Activated naive CD8-positive, alpha-beta T cell treated with anti-CD3 and anti-CD28 coated beads, Interleukin-2, amount 50 U/mL, for 24 hours (primary cell): ENCODE measurements around the gene PPARA.
"Not testable (repeated sequence)": the region's sequence is repeated elsewhere in the genome, so short reads cannot be mapped to it uniquely, and the experiment has no call there.

Experiments used
- ATAC-seq: fragments of 150-1000 bp; cut with Tn5 transposase; one replicate; pipeline ENCODE4 v1.10.0; 2021
- DNase-seq: peaks from one replicate; pipeline ENCODE4 v3.0.0; 2021
- H3K27ac Mint-ChIP-seq: one replicate; pipeline ENCODE4 v1.8.0; 2021; ENCODE audit warnings: mild to moderate bottlenecking, mixed read lengths
- H3K27me3 Mint-ChIP-seq: one replicate; pipeline ENCODE4 v1.8.0; 2021; ENCODE audit warnings: mixed read lengths
- H3K36me3 Mint-ChIP-seq: one replicate; pipeline ENCODE4 v1.8.0; 2021; ENCODE audit warnings: low read depth, mixed read lengths
- H3K4me1 Mint-ChIP-seq: one replicate; pipeline ENCODE4 v1.8.0; 2021; ENCODE audit warnings: mixed read lengths
- H3K4me3 Mint-ChIP-seq: one replicate; pipeline ENCODE4 v1.8.0; 2021; ENCODE audit warnings: mild to moderate bottlenecking, moderate library complexity, mixed read lengths
- H3K9me3 Mint-ChIP-seq: one replicate; pipeline ENCODE4 v1.8.0; 2021; ENCODE audit warnings: mixed read lengths

Gene PPARA

DNA sequence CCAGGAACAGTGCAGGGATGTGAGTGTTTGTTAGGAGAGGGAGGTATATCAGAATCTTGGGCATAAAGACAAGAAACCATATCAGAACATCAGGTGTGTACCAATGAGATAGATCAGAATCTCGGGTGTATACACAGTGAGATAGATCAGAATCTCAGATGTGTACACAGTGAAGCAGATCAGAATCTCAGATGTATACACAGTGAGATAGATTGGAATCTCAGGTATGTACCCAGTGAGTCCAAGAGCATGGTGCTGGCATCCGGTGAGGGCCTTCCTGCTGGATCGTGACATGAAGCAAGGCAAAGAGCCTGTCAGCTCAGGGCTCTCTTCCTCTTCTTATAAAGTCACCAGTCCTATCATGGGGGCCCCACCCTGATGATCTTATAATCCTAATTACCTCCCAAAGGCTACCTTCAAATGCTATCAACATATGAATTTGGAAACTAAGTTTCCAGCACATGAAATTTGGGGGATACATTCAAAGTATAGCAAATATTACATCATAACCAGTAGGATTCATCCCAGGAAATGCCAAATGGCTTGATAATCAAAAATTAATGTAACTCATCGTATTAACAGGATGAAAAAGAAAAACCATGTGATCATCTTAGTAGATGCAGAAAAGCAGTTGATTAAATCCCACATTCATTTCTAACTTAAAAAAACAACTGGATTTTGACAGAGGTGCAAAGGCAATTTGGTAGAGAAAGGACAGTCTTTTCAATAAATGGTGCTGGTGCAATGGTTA is 28.6 kb downstream of the PPARA start:
- Mint-ChIP-seq H3K9me3 (peaks cover 23% of the 10 kb centered on the region), H3K36me3 (peaks cover 48% of the 10 kb centered on the region), H3K4me1 (no peaks in the 10 kb centered on the region), H3K27me3 (no peaks in the 10 kb centered on the region), H3K27ac (no peak overlapping the region), H3K4me3 (no peak overlapping the region)
- DNase-seq: no peak
- ATAC-seq: no peak

DNA sequence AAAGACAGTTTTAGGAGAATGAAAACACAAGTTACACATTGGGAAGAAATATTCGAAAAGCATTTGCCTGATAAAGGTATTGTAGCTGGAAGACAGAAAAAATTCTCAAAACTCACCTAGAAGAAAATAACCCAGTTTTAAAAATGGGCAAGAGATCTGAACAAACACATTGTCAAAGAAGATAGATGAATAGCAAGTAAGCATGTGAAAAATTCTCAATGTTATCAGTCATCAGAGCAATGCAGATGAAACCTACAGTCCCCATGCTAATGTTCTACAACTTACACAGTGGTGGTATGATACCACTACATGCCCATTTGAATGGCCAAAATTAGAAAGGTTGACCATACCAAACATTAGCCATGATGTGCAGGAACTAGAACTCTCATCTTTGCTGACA is 29.4 kb downstream of the PPARA start:
- peaks cover 50% of the 10 kb centered on the region for H3K36me3 Mint-ChIP-seq
- no peak overlapping the region for H3K27ac Mint-ChIP-seq

GRCh38 chr22:46180370-46181137 is 30.2 kb downstream of the PPARA start:
- Mint-ChIP-seq H3K9me3 (peaks cover 23% of the 10 kb centered on the region), H3K27ac (no peak overlapping the region)

More for the DNA sequence above, 29.4 kb downstream of the PPARA start:
- H3K4me1 Mint-ChIP-seq: no peaks in the 10 kb centered on the region
- H3K9me3 Mint-ChIP-seq: peaks cover 23% of the 10 kb centered on the region
- no peaks in the 10 kb centered on the region for H3K27me3 Mint-ChIP-seq
- no peak for DNase-seq
- H3K4me3 Mint-ChIP-seq: no peak overlapping the region
- no peak for ATAC-seq

GRCh38 chr22:46183733-46184132 is 33.4 kb downstream of the PPARA start:
- no peak overlapping the region for H3K27ac Mint-ChIP-seq
- no peaks in the 10 kb centered on the region for H3K27me3 Mint-ChIP-seq
- H3K36me3 Mint-ChIP-seq: peaks cover 38% of the 10 kb centered on the region
- no peaks in the 10 kb centered on the region for H3K4me1 Mint-ChIP-seq
- no peak overlapping the region for H3K4me3 Mint-ChIP-seq
- ATAC-seq (no peak), DNase-seq (no peak)
- H3K9me3 Mint-ChIP-seq: peaks cover 23% of the 10 kb centered on the region

More at GRCh38 chr22:46180370-46181137, 30.2 kb downstream of the PPARA start:
- H3K27me3 Mint-ChIP-seq: no peaks in the 10 kb centered on the region
- DNase-seq (peak; percentile 24), ATAC-seq (no peak)
- no peak overlapping the region for H3K4me3 Mint-ChIP-seq
- H3K36me3 Mint-ChIP-seq: peaks cover 50% of the 10 kb centered on the region
- H3K4me1 Mint-ChIP-seq: no peaks in the 10 kb centered on the region

DNA sequence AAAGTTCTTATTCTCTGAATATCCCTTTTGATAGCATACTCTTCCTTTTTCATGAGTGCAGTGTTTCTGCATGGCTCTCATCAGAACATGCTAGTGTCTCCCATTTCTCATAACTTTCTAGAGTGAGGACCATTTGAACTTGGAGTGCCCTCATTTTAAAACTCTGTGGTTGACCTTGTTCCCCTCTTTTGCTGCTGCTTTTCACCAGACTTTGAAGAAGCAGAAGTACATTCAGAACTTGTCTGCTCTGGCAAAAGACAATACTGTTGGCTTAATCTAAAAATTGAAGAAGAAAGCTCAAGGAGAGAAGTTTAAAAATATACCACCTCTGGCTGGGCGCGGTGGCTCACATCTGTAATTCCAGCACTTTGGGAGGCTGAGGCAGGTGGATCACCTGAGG is 35.0 kb downstream of the PPARA start:
- no peaks in the 10 kb centered on the region for H3K27me3 Mint-ChIP-seq
- H3K9me3 Mint-ChIP-seq: peaks cover 11% of the 10 kb centered on the region

GRCh38 chr22:46187862-46188261 is 37.5 kb downstream of the PPARA start:
- no peak for ATAC-seq
- DNase-seq: no peak
- Mint-ChIP-seq H3K27ac (no peak overlapping the region), H3K4me1 (no peaks in the 10 kb centered on the region), H3K9me3 (no peaks in the 10 kb centered on the region), H3K27me3 (no peaks in the 10 kb centered on the region), H3K4me3 (no peak overlapping the region), H3K36me3 (peaks cover 10% of the 10 kb centered on the region)

More for the DNA sequence above, 35.0 kb downstream of the PPARA start:
- H3K4me3 Mint-ChIP-seq: no peak overlapping the region
- DNase-seq (no peak), ATAC-seq (no peak)
- H3K4me1 Mint-ChIP-seq: no peaks in the 10 kb centered on the region
- H3K27ac Mint-ChIP-seq: no peak overlapping the region
- H3K36me3 Mint-ChIP-seq: peaks cover 25% of the 10 kb centered on the region

DNA sequence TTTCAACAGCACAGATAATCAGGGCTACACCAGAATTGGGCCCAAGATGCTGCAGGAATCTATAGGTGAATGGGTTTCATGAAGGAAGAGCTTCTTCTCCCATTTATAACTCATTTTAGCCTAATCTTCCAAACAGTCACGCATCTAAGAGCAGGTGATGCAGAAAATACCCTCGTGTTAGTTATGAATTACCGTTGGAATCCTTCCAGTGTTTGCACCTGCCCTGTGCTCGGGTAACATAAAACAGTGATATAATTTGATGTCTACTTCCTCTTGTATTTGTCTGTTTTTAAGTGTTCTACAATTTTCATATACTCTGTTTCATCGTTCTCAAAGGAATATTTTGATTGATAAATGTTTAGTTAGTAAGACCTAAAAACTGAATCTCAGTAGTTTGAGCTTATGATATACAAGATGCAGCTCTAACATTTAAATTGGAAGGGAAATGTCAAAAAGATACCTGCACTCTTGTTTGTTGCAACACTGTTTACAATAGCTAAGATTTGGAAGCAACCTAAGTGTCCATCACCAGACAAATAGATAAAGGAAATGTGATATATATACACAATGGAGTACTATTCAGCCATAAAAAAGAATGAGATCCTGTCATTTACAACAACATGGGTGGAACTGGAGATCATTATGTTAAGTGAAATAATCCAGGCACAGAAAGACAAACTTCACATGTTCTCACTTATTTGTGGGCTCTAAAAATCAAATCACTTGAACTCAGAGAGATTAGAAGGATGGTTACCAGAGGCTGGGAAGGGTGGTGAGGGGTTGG is 42.1 kb downstream of the PPARA start:
- no peaks in the 10 kb centered on the region for H3K9me3 Mint-ChIP-seq
- H3K27ac Mint-ChIP-seq: no peak overlapping the region

DNA sequence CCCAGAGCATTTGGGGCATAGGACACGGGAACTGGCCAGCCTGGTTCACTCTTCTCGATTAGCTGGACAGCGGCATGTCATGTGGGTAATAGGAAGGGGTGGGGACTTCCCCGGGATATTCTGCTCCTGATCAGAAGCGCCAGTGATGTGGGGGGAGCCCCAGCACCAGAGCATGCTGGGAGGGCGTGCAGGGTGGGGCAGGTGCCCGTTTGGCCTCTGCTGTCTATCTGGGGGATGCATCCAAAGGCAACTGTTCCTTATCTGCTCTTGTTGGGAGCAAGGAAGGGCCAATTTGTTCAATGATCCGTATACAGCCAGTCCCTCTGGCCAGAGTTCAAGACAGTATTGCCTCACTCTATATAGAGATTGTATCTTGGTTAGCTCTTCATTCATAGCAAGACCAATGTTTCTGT is 43.6 kb downstream of the PPARA start:
- no peaks in the 10 kb centered on the region for H3K27me3 Mint-ChIP-seq
- peaks cover 5% of the 10 kb centered on the region for H3K4me1 Mint-ChIP-seq
- no peak for DNase-seq
- H3K4me3 Mint-ChIP-seq: no peak overlapping the region
- H3K9me3 Mint-ChIP-seq: no peaks in the 10 kb centered on the region
- no peaks in the 10 kb centered on the region for H3K36me3 Mint-ChIP-seq
- ATAC-seq: no peak
- no peak overlapping the region for H3K27ac Mint-ChIP-seq

More for the DNA sequence above, 42.1 kb downstream of the PPARA start:
- Mint-ChIP-seq H3K27me3 (no peaks in the 10 kb centered on the region), H3K4me1 (peaks cover 5% of the 10 kb centered on the region), H3K36me3 (no peaks in the 10 kb centered on the region), H3K4me3 (no peak overlapping the region)
- no peak for ATAC-seq
- DNase-seq: no peak

GRCh38 chr22:46195487-46196165 is 45.3 kb downstream of the PPARA start:
- DNase-seq: no peak
- Mint-ChIP-seq H3K27me3 (no peaks in the 10 kb centered on the region), H3K4me3 (no peak overlapping the region), H3K27ac (no peak overlapping the region), H3K9me3 (no peaks in the 10 kb centered on the region), H3K4me1 (peaks cover 5% of the 10 kb centered on the region), H3K36me3 (peaks cover 5% of the 10 kb centered on the region)
- ATAC-seq: peak; percentile 36

- Mint-ChIP-seq H3K36me3 (peaks cover 5% of the 10 kb centered on the region), H3K27ac (no peak overlapping the region), H3K9me3 (no peaks in the 10 kb centered on the region), H3K4me3 (no peak overlapping the region), H3K27me3 (no peaks in the 10 kb centered on the region), H3K4me1 (peaks cover 5% of the 10 kb centered on the region)
- DNase-seq (no peak), ATAC-seq (no peak)
Measured at GRCh38 chr22:46196278-46196677, 46.0 kb downstream of the PPARA start.

DNA sequence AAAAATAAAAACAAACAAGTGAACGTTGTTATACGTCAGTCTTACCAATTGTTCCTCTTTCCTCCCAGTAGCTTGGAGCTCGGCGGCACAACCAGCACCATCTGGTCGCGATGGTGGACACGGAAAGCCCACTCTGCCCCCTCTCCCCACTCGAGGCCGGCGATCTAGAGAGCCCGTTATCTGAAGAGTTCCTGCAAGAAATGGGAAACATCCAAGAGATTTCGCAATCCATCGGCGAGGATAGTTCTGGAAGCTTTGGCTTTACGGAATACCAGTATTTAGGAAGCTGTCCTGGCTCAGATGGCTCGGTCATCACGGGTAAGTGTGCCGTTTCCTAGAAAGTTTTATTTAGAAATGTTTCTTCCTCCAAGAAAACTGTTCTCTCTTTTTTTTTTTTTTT is 47.9 kb downstream of the PPARA start:
- H3K9me3 Mint-ChIP-seq: no peaks in the 10 kb centered on the region
- no peaks in the 10 kb centered on the region for H3K27me3 Mint-ChIP-seq
- no peak overlapping the region for H3K4me3 Mint-ChIP-seq
- ATAC-seq (no peak), DNase-seq (no peak)
- no peak overlapping the region for H3K27ac Mint-ChIP-seq
- peaks cover 5% of the 10 kb centered on the region for H3K36me3 Mint-ChIP-seq
- H3K4me1 Mint-ChIP-seq: peaks cover 5% of the 10 kb centered on the region

- not testable (repeated sequence) for DNase-seq, H3K27me3 Mint-ChIP-seq, H3K4me1 Mint-ChIP-seq, H3K9me3 Mint-ChIP-seq, H3K27ac Mint-ChIP-seq, H3K4me3 Mint-ChIP-seq, H3K36me3 Mint-ChIP-seq, ATAC-seq
Measured at GRCh38 chr22:46198806-46199205, 48.5 kb downstream of the PPARA start.

DNA sequence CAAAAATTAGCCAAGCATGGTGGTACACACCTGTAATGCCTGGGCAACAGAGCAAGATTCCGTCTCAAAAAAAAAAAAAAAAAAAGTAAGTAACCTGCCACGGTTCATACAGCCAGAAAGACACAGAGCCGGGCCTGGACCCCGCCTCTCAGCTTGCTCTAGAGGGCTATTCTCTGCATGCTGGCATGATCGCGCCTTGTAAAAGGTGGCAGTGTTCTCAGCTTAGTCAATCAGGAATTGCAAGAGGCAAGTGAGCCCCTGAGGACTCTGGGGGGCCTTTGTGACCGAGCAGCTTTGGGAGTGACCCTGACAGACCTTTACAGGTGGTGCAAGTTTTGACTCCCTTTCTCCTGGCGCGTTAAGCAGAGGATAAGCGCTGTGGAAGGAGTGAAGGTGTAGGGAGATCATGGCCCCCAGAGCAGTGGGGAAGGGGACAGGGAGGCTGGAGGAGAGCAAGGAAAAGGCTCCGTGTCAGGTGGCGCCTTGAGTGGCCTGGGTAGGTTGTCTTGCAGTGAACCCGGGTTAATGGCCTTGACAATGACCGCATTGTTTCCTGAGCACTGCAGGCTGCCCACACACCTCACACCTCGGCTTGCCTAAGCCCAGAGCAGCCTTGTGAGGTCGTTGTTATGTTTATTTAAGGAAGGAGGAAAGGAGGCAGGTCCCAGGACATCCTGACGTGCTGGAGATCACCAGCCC is 50.9 kb downstream of the PPARA start:
- no peaks in the 10 kb centered on the region for H3K9me3 Mint-ChIP-seq
- no peak overlapping the region for H3K27ac Mint-ChIP-seq
- DNase-seq (no peak), ATAC-seq (no peak)
- H3K4me3 Mint-ChIP-seq: no peak overlapping the region
- H3K4me1 Mint-ChIP-seq: peaks cover 1% of the 10 kb centered on the region
- H3K36me3 Mint-ChIP-seq: peaks cover 16% of the 10 kb centered on the region
- no peaks in the 10 kb centered on the region for H3K27me3 Mint-ChIP-seq
